ENCODE data around the gene SH2B3.
A peak's percentile ranks its signal among the peaks of the same experiment; 100 is the strongest.

The SH2B3 gene

GRCh38 chr12:111443586-111443985 lies 37.9 kb downstream of the SH2B3 start:
- Histone ChIP-seq H3K9ac (ENCODE audit: low read depth in 1 of 2, low read length in 2 of 2) (no peak overlapping the region), H3K27ac (ENCODE audit: low read depth, low read length) (no peak overlapping the region)

GRCh38 chr12:111444314-111444924 lies 38.7 kb downstream of the SH2B3 start:
- H3K27ac ChIP-seq (ENCODE audit: low read depth, low read length): peak overlapping the region; percentile 50
- no peak overlapping the region for H3K9ac ChIP-seq (ENCODE audit: low read depth in 1 of 2, low read length in 2 of 2)

More at GRCh38 chr12:111443586-111443985, 37.9 kb downstream of the SH2B3 start:
- H3K4me1 ChIP-seq (ENCODE audit: control insufficient read depth in 1 of 2, insufficient read depth in 2 of 2, low read length in 2 of 2): peaks cover 38 to 78% of the 10 kb centered on the region in 2 donors
- no peak overlapping the region for H3K4me3 ChIP-seq (ENCODE audit: low read depth in 1 of 2, low read length in 2 of 2)
- peaks cover 19 to 52% of the 10 kb centered on the region in 2 donors for H3K36me3 ChIP-seq (ENCODE audit: control insufficient read depth in 1 of 2, insufficient read depth in 2 of 2, low read length in 2 of 2)
- H3K27me3 ChIP-seq (ENCODE audit: control insufficient read depth in 1 of 2, insufficient read depth in 2 of 2, low read length in 2 of 2): no peaks in the 10 kb centered on the region
- no peaks in the 10 kb centered on the region for H3K9me3 ChIP-seq (ENCODE audit: control insufficient read depth in 1 of 2, low read length in 2 of 2)

GRCh38 chr12:111444925-111445725 lies 39.4 kb downstream of the SH2B3 start:
- no peaks in the 10 kb centered on the region for H3K27me3 ChIP-seq (ENCODE audit: control insufficient read depth in 1 of 2, insufficient read depth in 2 of 2, low read length in 2 of 2)
- H3K4me1 ChIP-seq (ENCODE audit: control insufficient read depth in 1 of 2, insufficient read depth in 2 of 2, low read length in 2 of 2): peaks cover 40 to 69% of the 10 kb centered on the region in 2 donors
- peaks cover 29 to 67% of the 10 kb centered on the region in 2 donors for H3K36me3 ChIP-seq (ENCODE audit: control insufficient read depth in 1 of 2, insufficient read depth in 2 of 2, low read length in 2 of 2)
- H3K4me3 ChIP-seq (ENCODE audit: low read depth in 1 of 2, low read length in 2 of 2): peak overlapping the region in 1 of 2 donors; percentile 10
- peak overlapping the region in 1 of 2 donors; percentile 51 for H3K9ac ChIP-seq (ENCODE audit: low read depth in 1 of 2, low read length in 2 of 2)
- no peaks in the 10 kb centered on the region for H3K9me3 ChIP-seq (ENCODE audit: control insufficient read depth in 1 of 2, low read length in 2 of 2)
- H3K27ac ChIP-seq (ENCODE audit: low read depth, low read length): peak overlapping the region; percentile 50

More at GRCh38 chr12:111444314-111444924, 38.7 kb downstream of the SH2B3 start:
- Histone ChIP-seq H3K4me1 (ENCODE audit: control insufficient read depth in 1 of 2, insufficient read depth in 2 of 2, low read length in 2 of 2) (peaks cover 40 to 76% of the 10 kb centered on the region in 2 donors), H3K27me3 (ENCODE audit: control insufficient read depth in 1 of 2, insufficient read depth in 2 of 2, low read length in 2 of 2) (no peaks in the 10 kb centered on the region), H3K36me3 (ENCODE audit: control insufficient read depth in 1 of 2, insufficient read depth in 2 of 2, low read length in 2 of 2) (peaks cover 27 to 60% of the 10 kb centered on the region in 2 donors), H3K9me3 (ENCODE audit: control insufficient read depth in 1 of 2, low read length in 2 of 2) (no peaks in the 10 kb centered on the region), H3K4me3 (ENCODE audit: low read depth in 1 of 2, low read length in 2 of 2) (peak overlapping the region in 1 of 2 donors; percentile 28)

GRCh38 chr12:111445726-111446581 lies 40.2 kb downstream of the SH2B3 start:
- Histone ChIP-seq H3K27ac (ENCODE audit: low read depth, low read length) (peak overlapping the region; percentile 11), H3K4me1 (ENCODE audit: control insufficient read depth in 1 of 2, insufficient read depth in 2 of 2, low read length in 2 of 2) (peaks cover 40 to 62% of the 10 kb centered on the region in 2 donors), H3K9ac (ENCODE audit: low read depth in 1 of 2, low read length in 2 of 2) (peak overlapping the region in 1 of 2 donors; percentile 39), H3K9me3 (ENCODE audit: control insufficient read depth in 1 of 2, low read length in 2 of 2) (no peaks in the 10 kb centered on the region), H3K4me3 (ENCODE audit: low read depth in 1 of 2, low read length in 2 of 2) (no peak overlapping the region), H3K27me3 (ENCODE audit: control insufficient read depth in 1 of 2, insufficient read depth in 2 of 2, low read length in 2 of 2) (no peaks in the 10 kb centered on the region), H3K36me3 (ENCODE audit: control insufficient read depth in 1 of 2, insufficient read depth in 2 of 2, low read length in 2 of 2) (peaks cover 38 to 76% of the 10 kb centered on the region in 2 donors)

GRCh38 chr12:111446631-111447570 lies 41.2 kb downstream of the SH2B3 start:
- no peak overlapping the region for H3K27ac ChIP-seq (ENCODE audit: low read depth, low read length)
- H3K27me3 ChIP-seq (ENCODE audit: control insufficient read depth in 1 of 2, insufficient read depth in 2 of 2, low read length in 2 of 2): no peaks in the 10 kb centered on the region
- peaks cover 38 to 82% of the 10 kb centered on the region in 2 donors for H3K36me3 ChIP-seq (ENCODE audit: control insufficient read depth in 1 of 2, insufficient read depth in 2 of 2, low read length in 2 of 2)
- H3K4me1 ChIP-seq (ENCODE audit: control insufficient read depth in 1 of 2, insufficient read depth in 2 of 2, low read length in 2 of 2): peaks cover 40 to 54% of the 10 kb centered on the region in 2 donors
- no peak overlapping the region for H3K4me3 ChIP-seq (ENCODE audit: low read depth in 1 of 2, low read length in 2 of 2)
- H3K9ac ChIP-seq (ENCODE audit: low read depth in 1 of 2, low read length in 2 of 2): no peak overlapping the region
- no peaks in the 10 kb centered on the region for H3K9me3 ChIP-seq (ENCODE audit: control insufficient read depth in 1 of 2, low read length in 2 of 2)

GRCh38 chr12:111447571-111448265 lies 42.0 kb downstream of the SH2B3 start:
- no peak overlapping the region for H3K4me3 ChIP-seq (ENCODE audit: low read depth in 1 of 2, low read length in 2 of 2)
- no peaks in the 10 kb centered on the region for H3K9me3 ChIP-seq (ENCODE audit: control insufficient read depth in 1 of 2, low read length in 2 of 2)
- no peak overlapping the region for H3K9ac ChIP-seq (ENCODE audit: low read depth in 1 of 2, low read length in 2 of 2)
- peaks cover 33 to 45% of the 10 kb centered on the region in 2 donors for H3K4me1 ChIP-seq (ENCODE audit: control insufficient read depth in 1 of 2, insufficient read depth in 2 of 2, low read length in 2 of 2)
- H3K27me3 ChIP-seq (ENCODE audit: control insufficient read depth in 1 of 2, insufficient read depth in 2 of 2, low read length in 2 of 2): no peaks in the 10 kb centered on the region
- H3K27ac ChIP-seq (ENCODE audit: low read depth, low read length): no peak overlapping the region
- H3K36me3 ChIP-seq (ENCODE audit: control insufficient read depth in 1 of 2, insufficient read depth in 2 of 2, low read length in 2 of 2): peaks cover 38 to 77% of the 10 kb centered on the region in 2 donors

- Histone ChIP-seq H3K27ac (ENCODE audit: low read depth, low read length) (no peak overlapping the region), H3K36me3 (ENCODE audit: control insufficient read depth in 1 of 2, insufficient read depth in 2 of 2, low read length in 2 of 2) (peaks cover 41 to 77% of the 10 kb centered on the region in 2 donors), H3K9me3 (ENCODE audit: control insufficient read depth in 1 of 2, low read length in 2 of 2) (no peaks in the 10 kb centered on the region), H3K4me1 (ENCODE audit: control insufficient read depth in 1 of 2, insufficient read depth in 2 of 2, low read length in 2 of 2) (peaks cover 27 to 39% of the 10 kb centered on the region in 2 donors), H3K4me3 (ENCODE audit: low read depth in 1 of 2, low read length in 2 of 2) (no peak overlapping the region), H3K9ac (ENCODE audit: low read depth in 1 of 2, low read length in 2 of 2) (no peak overlapping the region), H3K27me3 (ENCODE audit: control insufficient read depth in 1 of 2, insufficient read depth in 2 of 2, low read length in 2 of 2) (no peaks in the 10 kb centered on the region)
These were observed 42.6 kb downstream of the SH2B3 start for GRCh38 chr12:111448266-111448830.

- H3K27ac ChIP-seq (ENCODE audit: low read depth, low read length): no peak overlapping the region
- H3K9me3 ChIP-seq (ENCODE audit: control insufficient read depth in 1 of 2, low read length in 2 of 2): no peaks in the 10 kb centered on the region
- no peak overlapping the region for H3K9ac ChIP-seq (ENCODE audit: low read depth in 1 of 2, low read length in 2 of 2)
- no peak overlapping the region for H3K4me3 ChIP-seq (ENCODE audit: low read depth in 1 of 2, low read length in 2 of 2)
- H3K27me3 ChIP-seq (ENCODE audit: control insufficient read depth in 1 of 2, insufficient read depth in 2 of 2, low read length in 2 of 2): no peaks in the 10 kb centered on the region
- H3K36me3 ChIP-seq (ENCODE audit: control insufficient read depth in 1 of 2, insufficient read depth in 2 of 2, low read length in 2 of 2): peaks cover 49 to 85% of the 10 kb centered on the region in 2 donors
- H3K4me1 ChIP-seq (ENCODE audit: control insufficient read depth in 1 of 2, insufficient read depth in 2 of 2, low read length in 2 of 2): peaks cover 25 to 31% of the 10 kb centered on the region in 2 donors
These were observed 43.4 kb downstream of the SH2B3 start for GRCh38 chr12:111448846-111449790.
